NCI-H128 (cell line): ENCODE data around the gene HELT.
"Not testable (repeated sequence)": the region's sequence is repeated elsewhere in the genome, so short reads cannot be mapped to it uniquely, and the experiment has no call there.

Source experiments
- DNase-seq: peaks from one replicate; lab custom pipeline; 2025; ENCODE audit not compliant: unreplicated experiment; lab: John Stamatoyannopoulos, UW

The HELT gene

DNA sequence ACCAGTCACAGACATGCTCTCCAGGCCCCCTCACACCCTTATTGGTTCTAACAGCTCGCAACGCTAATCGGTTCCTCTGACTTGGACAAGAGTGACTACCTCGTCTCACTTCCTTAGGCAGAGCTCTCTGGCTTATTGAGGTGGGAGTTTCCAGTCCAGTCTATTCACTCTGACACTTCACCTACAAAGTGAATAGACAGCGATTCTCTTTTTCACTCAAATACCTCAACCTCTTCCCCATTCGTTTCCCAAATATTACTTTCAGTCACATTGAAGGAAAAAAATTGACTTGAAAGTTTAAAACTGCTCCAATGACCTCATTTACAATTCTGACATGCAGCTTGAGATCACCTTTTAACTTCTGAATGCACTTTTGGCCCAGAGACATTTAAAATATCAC, 17.7 kb downstream of the HELT start:
- DNase-seq: no peak

DNA sequence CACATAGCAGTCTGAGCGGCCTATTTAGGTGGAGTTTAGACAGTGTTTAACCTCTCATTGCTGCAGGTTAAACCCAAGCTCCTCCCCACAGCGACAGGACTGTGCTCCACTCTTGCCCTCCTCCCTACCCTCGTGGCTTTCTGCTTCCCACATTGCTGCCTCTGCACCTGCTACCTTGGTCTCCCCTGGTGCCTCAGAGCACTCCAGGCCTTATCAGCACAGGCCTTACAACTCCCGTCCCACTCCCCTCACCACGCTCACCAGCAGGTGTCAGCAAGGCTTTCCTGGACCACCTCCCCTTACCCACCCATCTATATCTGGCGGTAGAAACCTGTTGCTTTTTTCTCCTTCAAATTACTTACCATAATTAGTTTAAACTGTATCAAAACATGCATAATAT, 18.6 kb downstream of the HELT start:
- no peak for DNase-seq

GRCh38 chr4:185039508-185040273, 21.4 kb downstream of the HELT start:
- no peak for DNase-seq

GRCh38 chr4:185040523-185040922, 22.2 kb downstream of the HELT start:
- DNase-seq: no peak

GRCh38 chr4:185050286-185050685, 32.0 kb downstream of the HELT start:
- not testable (repeated sequence) for DNase-seq

DNA sequence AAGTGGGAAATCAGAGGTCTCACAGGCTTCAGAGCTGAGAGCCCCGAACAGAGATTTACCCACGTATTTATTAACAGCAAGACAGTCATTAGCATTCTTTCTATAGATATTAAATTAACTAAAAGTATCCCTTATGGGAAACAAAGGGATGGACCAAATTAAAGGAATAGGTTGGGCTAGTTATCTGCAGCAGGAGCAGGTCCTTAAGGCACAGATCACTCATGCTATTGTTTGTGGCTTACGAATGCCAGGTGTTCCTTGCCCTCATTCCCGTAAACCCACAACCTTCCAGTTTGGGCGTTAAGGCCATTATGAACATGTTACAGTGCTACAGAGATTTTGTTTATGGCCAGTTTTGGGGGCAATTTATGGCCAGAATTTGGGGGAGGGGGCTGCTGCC, 33.0 kb downstream of the HELT start:
- not testable (repeated sequence) for DNase-seq

GRCh38 chr4:185053746-185054145, 35.5 kb downstream of the HELT start:
- DNase-seq: no peak

DNA sequence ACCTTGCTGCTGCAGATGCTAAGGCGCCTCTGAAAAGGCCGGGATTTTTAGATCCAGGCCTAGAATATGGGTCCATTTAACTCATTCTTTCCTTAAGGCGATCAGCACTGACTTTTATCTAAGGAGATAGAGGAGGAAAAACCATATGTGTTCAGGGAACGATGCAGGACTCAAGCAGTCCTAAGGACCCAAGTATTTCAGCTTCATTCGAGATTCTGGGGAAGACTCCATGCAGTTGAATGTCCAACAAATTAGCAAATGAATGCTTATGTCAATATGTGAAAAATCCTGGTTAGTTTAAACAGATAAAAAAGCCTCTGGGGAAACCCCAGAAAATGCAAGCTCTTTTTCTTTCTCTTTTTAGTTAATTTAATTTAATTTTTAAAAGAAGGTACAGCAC, 36.0 kb downstream of the HELT start:
- no peak for DNase-seq

DNA sequence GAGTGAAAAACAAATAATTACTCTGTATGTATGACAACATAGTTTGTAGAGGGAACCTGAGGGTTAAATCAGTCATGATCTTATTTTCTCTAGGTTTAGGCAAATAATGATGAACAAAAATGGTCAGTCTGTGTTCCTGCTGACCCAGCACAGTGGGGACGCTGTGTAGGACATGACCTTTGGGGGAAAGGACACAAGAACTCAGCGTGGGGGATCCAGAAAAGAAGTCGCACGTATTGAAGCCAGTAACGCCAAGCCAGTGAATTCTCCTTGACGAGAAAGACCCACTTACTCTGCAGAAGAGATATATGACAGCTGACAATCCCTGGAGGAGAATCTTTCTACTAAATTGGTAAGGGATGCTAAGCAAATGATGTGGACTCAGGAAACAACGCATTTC, 36.6 kb downstream of the HELT start:
- DNase-seq: no peak

DNA sequence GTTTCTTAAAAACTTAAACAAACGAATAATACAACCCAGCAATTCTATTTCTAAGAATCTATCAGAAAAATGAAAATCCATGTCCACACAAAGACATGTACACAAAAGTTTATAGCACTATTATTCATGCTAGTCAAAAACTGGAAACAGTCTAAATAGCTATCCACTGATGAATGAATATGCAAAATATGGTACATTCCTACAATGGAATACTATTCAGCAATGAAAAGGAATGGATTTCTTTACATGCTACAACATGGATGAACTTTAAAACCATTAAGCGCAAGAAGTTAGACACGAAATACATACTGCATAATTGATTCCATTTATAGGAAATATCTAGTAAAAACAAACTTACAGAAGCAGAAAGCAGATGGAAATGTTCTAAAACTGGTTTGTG, 43.3 kb downstream of the HELT start:
- DNase-seq: no peak

DNA sequence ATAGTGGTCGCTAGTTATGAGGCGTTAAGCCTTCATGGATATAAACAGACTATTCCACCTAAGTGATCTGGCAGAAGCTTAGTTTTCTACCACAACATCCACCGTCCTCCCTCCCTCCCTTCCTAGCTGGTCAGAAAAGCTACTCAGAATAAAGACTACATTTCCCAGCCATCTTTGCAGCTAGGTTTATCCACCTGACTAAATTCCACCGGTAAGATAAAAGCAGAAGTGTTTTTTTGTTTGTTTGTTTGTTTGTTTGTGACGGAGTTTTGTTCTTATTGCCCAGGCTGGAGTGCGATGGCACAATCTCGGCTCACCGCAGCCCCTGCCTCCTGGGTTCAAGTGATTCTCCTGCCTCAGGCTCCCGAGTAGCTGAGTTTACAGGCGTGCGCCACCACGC, 44.3 kb downstream of the HELT start:
- DNase-seq: no peak

DNA sequence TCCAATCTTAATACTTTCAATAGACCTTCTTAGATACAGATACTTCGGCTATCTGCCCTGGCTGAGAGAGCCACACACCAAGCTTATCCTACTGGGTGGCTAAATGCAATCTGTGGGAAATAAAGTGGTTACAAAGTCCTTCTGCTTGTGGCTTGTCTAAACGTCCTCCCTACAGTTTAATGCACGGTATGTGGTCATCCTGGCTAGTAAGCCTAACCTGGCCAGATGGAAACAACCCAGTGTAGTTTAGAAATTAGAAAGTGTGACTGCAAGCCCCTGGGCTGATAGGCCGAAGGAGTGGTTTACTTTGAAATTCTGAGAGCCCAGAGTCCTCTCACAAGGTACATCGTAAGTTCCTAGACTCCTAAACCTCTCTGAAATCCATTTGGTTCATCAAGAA, 47.9 kb downstream of the HELT start:
- DNase-seq: no peak

GRCh38 chr4:185068837-185069236, 50.5 kb downstream of the HELT start:
- no peak for DNase-seq
